SU-DHL-6 (cell line): ENCODE data around the gene SSTR5.

Experiments
- H2AFZ ChIP-seq: fragments of 200-600 bp; sonication (generic); 2 replicates; pipeline ENCODE4 v1.6.1; 2014; ENCODE audit warnings: low read depth, mild to moderate bottlenecking, moderate library complexity, mixed read lengths, antibody characterized with exemption, low read length; ENCODE audit not compliant: severe bottlenecking
- H3F3A ChIP-seq: fragments of 200-600 bp; shearing (Covaris generic); 2 replicates; pipeline ENCODE4 v1.6.0; 2016; ENCODE audit warnings: antibody characterized with exemption, mild to moderate bottlenecking; ENCODE audit not compliant: insufficient read depth
- H3K27ac ChIP-seq: fragments of 200-600 bp; sonication (generic); 2 replicates; pipeline ENCODE4 v1.5.1; 2016; ENCODE audit warnings: low read depth, mild to moderate bottlenecking, low read length, moderate library complexity, mixed read lengths
- H3K27me3 ChIP-seq: fragments of 200-600 bp; sonication (generic), shearing (Covaris generic); 2 replicates; pipeline ENCODE4 v1.6.0; 2014; ENCODE audit warnings: mild to moderate bottlenecking, low read length
- H3K36me3 ChIP-seq: fragments of 200-600 bp; sonication (generic); 2 replicates; pipeline ENCODE4 v1.6.1; 2014; ENCODE audit warnings: mild to moderate bottlenecking, low read length, mixed read lengths
- H3K4me2 ChIP-seq: fragments of 300-600, 200-600 bp; shearing (Covaris generic), sonication (generic); 2 replicates; pipeline ENCODE4 v1.6.0; 2014; ENCODE audit warnings: low read length, low read depth, mild to moderate bottlenecking; ENCODE audit not compliant: poor library complexity, severe bottlenecking
- H3K4me3 ChIP-seq: fragments of 200-600 bp; sonication (generic); 2 replicates; pipeline ENCODE4 v1.5.1; 2014; ENCODE audit warnings: antibody characterized with exemption, low read length, mild to moderate bottlenecking, mixed read lengths; ENCODE audit not compliant: insufficient read depth, poor library complexity, severe bottlenecking
- H3K79me2 ChIP-seq: fragments of 200-600 bp; sonication (generic); 2 replicates; pipeline ENCODE4 v1.6.1; 2014; ENCODE audit warnings: mild to moderate bottlenecking, low read length, moderate library complexity; ENCODE audit not compliant: insufficient read depth
- H3K9ac ChIP-seq: fragments of 200-600 bp; sonication (generic); 2 replicates; pipeline ENCODE4 v1.7.0; 2014; ENCODE audit warnings: mild to moderate bottlenecking, low read length
- H3K9me2 ChIP-seq: fragments of 200-600 bp; sonication (generic); replicated peaks from 2 replicates; pipeline ENCODE4 v1.6.1; 2014; ENCODE audit warnings: low read length; ENCODE audit not compliant: insufficient read depth
- H3K9me3 ChIP-seq: fragments of 200-600 bp; sonication (generic); 2 replicates; pipeline ENCODE4 v1.6.1; 2014; ENCODE audit warnings: low read length, mixed read lengths; ENCODE audit not compliant: insufficient read depth
- H4K20me1 ChIP-seq: fragments of 200-600 bp; sonication (generic); 2 replicates; pipeline ENCODE4 v1.6.1; 2014; ENCODE audit warnings: low read depth, mild to moderate bottlenecking, antibody characterized with exemption, low read length, moderate library complexity, mixed read lengths
- EZH2phosphoT487 ChIP-seq: fragments of 200-600 bp; sonication (generic), shearing (Covaris generic); conservative IDR thresholded peaks from 2 replicates; pipeline ENCODE4 v1.6.1; 2018; ENCODE audit warnings: mild to moderate bottlenecking, antibody characterized with exemption, low read length, moderate library complexity, mixed read lengths
- TF ChIP-seq, protein P1 (sequence below): fragments of 200-600 bp; sonication (generic); IDR thresholded peaks from one replicate; pipeline ENCODE4 v1.5.1; 2017; ENCODE audit warnings: antibody characterized with exemption, mild to moderate bottlenecking, low read length, moderate library complexity; ENCODE audit not compliant: insufficient read depth, poor library complexity, severe bottlenecking

Gene SSTR5

DNA sequence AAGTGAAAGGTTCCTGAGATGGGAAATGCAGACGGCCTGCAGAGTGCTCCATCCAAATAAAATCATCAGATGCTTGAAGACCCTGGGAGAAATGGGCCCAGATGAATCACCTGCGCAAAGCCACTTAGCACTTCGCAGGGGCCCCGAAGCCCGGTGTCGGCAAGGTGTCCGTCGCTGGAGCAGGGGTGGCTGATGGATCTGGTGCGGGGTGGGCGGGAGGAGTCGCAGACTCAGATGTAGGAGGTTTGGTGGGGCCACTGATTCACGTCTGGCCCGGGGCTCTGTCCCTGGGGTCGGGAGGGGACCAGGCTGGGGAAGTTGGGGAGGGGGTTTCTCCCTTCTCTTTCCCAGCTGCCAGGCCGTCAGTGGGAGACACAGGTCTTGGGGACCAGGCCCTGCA is 21.6 kb upstream of the SSTR5 start:
- Histone ChIP-seq H3K27me3 (no peaks in the 10 kb centered on the region), H3K4me3 (no peak overlapping the region), H4K20me1 (no peaks in the 10 kb centered on the region)

DNA sequence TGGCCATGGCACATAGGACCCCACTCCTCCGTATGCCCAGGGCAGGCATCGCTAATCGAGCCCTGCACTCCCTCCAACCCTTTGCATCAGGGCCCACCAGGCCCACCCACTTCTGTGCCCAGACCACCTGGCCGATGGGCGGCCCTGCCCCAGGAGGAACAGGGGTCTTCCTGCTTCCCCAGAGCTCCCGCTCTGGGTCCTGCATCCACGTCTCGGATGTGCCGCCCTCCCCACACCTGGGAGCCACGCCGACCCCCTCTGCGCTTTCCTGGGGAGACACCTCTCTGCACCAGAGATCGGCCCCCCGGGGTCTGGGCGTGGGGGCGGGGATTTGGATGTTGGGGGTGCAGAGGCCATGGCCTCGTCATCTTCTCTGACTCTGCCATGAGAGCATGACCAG is 21.1 kb upstream of the SSTR5 start:
- Histone ChIP-seq H3K27me3 (no peaks in the 10 kb centered on the region), H3K36me3 (no peaks in the 10 kb centered on the region), H3K4me3 (no peak overlapping the region), H2AFZ (no peak overlapping the region), H3K79me2 (no peaks in the 10 kb centered on the region), H4K20me1 (no peaks in the 10 kb centered on the region), H3K9me2 (no peaks in the 10 kb centered on the region), H3K9ac (no peak overlapping the region), H3K4me2 (no peak overlapping the region), H3F3A (no peaks in the 10 kb centered on the region), H3K9me3 (no peaks in the 10 kb centered on the region), H3K27ac (no peak overlapping the region)
- TF ChIP-seq, protein P1, sequence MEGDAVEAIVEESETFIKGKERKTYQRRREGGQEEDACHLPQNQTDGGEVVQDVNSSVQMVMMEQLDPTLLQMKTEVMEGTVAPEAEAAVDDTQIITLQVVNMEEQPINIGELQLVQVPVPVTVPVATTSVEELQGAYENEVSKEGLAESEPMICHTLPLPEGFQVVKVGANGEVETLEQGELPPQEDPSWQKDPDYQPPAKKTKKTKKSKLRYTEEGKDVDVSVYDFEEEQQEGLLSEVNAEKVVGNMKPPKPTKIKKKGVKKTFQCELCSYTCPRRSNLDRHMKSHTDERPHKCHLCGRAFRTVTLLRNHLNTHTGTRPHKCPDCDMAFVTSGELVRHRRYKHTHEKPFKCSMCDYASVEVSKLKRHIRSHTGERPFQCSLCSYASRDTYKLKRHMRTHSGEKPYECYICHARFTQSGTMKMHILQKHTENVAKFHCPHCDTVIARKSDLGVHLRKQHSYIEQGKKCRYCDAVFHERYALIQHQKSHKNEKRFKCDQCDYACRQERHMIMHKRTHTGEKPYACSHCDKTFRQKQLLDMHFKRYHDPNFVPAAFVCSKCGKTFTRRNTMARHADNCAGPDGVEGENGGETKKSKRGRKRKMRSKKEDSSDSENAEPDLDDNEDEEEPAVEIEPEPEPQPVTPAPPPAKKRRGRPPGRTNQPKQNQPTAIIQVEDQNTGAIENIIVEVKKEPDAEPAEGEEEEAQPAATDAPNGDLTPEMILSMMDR: no peak
- no peak for TF ChIP-seq EZH2phosphoT487

More for the DNA sequence above, 21.6 kb upstream of the SSTR5 start:
- Histone ChIP-seq H2AFZ (no peak overlapping the region), H3K4me2 (no peak overlapping the region), H3K79me2 (no peaks in the 10 kb centered on the region), H3K9me2 (no peaks in the 10 kb centered on the region), H3K9ac (no peak overlapping the region), H3F3A (no peaks in the 10 kb centered on the region), H3K27ac (no peak overlapping the region), H3K9me3 (no peaks in the 10 kb centered on the region), H3K36me3 (no peaks in the 10 kb centered on the region)
- TF ChIP-seq EZH2phosphoT487: no peak
- TF ChIP-seq, protein P1: no peak

DNA sequence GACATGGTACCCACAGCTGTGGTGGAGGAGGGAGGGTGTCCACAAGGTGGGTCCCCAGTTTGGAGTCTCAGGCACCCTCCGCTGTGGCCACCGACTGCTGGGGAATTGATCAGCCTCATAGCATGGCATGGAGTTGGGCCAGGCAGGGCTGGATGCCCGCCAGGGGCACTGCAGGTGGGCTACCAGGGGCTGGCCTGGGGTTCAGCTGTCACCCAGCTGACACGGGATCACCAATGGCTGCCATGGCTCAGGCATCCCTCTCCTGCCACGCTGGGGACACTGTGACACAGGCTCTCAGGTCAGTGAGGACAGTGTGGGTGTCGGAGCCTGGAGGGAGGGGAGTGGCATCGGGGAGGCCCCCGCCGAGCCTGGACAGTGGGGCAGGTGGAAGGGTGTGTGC is 19.8 kb upstream of the SSTR5 start:
- H3K4me3 ChIP-seq: no peak overlapping the region
- no peaks in the 10 kb centered on the region for H3K9me3 ChIP-seq
- H3K27ac ChIP-seq: no peak overlapping the region
- H3F3A ChIP-seq: no peaks in the 10 kb centered on the region
- H3K4me2 ChIP-seq: no peak overlapping the region
- H3K27me3 ChIP-seq: no peaks in the 10 kb centered on the region
- no peaks in the 10 kb centered on the region for H3K79me2 ChIP-seq
- no peaks in the 10 kb centered on the region for H3K36me3 ChIP-seq
- H3K9ac ChIP-seq: no peak overlapping the region
- TF ChIP-seq, protein P1: no peak
- no peak for TF ChIP-seq EZH2phosphoT487
- no peaks in the 10 kb centered on the region for H4K20me1 ChIP-seq
- no peak overlapping the region for H2AFZ ChIP-seq
- no peaks in the 10 kb centered on the region for H3K9me2 ChIP-seq
